Forelimb muscle (tissue), 1 donor: ENCODE results near the gene OR6K3. TPM values are rescaled to one million over a fixed set of nuclear protein-coding genes. Genes with fewer than 3 reads are reported as not detected.
A peak's percentile ranks its signal among the peaks of the same experiment; 100 is the strongest.
"Not testable (repeated sequence)": the region's sequence is repeated elsewhere in the genome, so short reads cannot be mapped to it uniquely, and the experiment has no call there.

Experiments used
- DNase-seq: peaks from one replicate; pipeline ENCODE4 v3.0.0-alpha.2; 2013; ENCODE audit warnings: low read depth
- polyA plus RNA-seq: library from polyadenylated mRNA; unstranded; fragments of 120-200 nt; gene quantifications from one replicate; pipeline ENCODE4 v1.2.1, GENCODE V29; 2013; ENCODE audit not compliant: insufficient read length

OR6K3 gene
- polyA plus RNA-seq = not detected

GRCh38 chr1:158720620-158721019 lies at the start of gene OR6K3:
Gene OR6K3, minus strand, starts transcription at chr1:158720720. Its CDS starts 2,605 bp downstream, at chr1:158718115.
- DNase-seq = no peak

GRCh38 chr1:158754420-158754819 lies 33.9 kb upstream of the OR6K3 start, which contains the start of gene OR6K6:
Gene OR6K6, plus strand, starts transcription at chr1:158754720. Its CDS starts 168 bp downstream, at chr1:158754888.
- no peak for DNase-seq

DNA sequence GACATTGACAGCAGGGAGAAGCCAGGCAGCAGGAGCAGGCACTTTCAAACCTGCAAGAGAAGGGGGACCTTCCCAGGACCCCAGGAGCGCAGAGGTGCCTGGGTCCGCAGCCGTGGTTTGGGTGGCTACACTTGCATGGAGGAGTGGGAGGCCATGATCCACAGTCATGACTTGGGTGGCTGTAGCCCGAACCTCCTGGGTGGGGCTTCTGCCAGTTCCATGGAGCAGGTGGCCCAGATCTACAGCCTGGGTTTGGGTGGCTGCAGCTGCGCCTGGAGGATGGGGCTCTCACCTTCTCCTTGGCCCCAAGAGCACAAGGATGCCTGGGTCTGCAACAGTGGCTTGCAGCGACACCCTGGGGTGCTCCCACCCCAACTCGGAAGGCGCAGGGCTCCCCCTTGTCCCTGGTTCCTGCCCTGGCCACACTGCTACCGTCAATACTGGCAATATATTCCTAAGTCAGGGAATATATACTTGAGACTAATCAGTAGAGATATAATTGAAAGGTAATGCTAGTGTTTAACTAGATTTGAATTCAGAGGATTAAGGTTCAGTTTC lies 31.7 kb upstream of the OR6K3 start:
- no peak for DNase-seq

DNA sequence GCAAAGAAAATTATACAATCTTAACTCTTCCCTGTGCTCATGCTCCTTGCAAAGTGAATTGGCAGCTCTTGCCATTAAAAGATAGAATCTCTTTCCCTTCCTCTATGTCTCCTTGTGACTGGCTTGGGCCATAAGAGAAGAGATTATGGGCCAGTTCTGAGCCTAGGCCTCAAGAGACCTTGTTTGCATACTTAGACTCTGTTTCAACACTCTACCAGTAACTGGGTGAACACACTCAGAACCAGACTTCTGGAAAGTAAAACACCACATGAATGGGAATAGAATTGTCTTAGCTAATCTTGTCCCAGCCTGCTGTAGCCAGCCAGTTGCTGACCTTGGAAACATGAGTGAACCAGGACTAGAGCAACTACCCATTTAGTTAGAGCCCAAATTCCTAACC lies 15.3 kb upstream of the OR6K3 start:
- DNase-seq = no peak

GRCh38 chr1:158732524-158732923 lies 12.0 kb upstream of the OR6K3 start:
- no peak for DNase-seq

DNA sequence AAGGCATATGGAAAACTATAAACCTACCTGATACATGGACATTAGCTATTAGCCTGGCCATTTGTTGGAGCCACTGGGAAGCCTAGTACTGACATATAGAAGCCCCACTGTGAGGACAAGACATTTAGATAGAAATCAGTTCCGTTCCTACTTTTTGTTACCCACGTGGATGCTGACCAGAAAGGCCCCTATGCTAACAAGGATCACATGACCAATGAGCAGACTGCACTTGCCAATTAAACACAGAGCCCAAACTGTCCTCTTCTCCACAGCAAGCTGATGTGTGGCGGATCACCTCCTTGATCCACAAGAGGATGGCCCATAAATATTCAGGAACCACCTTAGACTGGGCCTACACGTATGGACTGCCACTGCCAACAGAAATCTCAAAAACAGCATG lies 11.2 kb upstream of the OR6K3 start:
- DNase-seq = no peak

- no peak for DNase-seq
Measured at GRCh38 chr1:158730453-158730852, 9.9 kb upstream of the OR6K3 start.

DNA sequence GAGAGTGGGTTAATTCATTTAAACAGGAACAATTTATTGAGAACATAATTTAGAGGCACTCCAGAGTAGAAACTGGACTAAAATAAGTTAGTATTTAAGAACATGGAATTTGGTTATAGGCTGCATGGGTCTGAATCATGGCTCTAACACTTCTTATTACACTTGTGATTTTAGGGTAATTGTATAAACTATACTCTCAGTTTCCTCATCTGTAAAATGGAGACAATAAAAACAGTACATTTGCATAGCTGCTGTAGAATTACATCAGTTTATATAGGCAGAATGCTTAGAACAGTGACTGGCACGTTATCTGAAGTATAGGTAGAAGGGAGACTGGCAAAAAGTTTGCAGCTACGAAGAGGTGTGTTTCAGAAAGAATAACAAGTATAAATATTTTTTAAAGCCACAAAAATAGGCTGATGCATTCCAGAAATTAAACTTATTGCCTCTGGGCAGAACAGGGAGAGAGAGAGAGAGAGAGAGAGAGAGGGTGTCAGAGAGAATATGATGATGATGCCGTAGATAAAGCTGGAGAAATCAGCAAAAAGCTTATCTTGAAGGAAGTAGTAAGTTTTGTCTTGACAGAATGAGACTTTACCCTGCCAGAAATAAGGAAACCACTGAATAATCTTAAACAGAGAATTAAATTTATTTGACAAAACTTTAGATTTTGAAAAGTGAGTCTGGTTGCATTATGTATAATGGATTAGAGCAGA lies 8.1 kb upstream of the OR6K3 start:
- DNase-seq = no peak

DNA sequence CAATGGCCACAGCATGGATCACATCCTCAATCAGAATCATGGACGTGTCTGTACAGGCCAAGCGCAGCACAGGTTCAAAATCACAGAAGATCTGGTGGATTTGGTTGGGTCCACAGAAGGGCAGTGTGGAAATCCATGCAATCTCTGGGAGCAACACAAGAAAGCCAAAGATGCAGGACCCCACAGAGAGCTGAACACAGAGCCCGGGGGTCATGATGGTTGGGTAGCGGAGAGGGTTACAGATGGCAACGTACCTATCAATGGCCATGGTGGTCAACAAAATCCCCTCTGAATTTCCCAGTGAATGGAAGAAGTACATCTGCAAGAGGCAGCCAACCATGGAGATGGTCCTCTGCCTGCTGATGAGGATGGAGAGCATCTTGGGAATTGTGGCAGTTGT lies 3.9 kb upstream of the OR6K3 start:
- DNase-seq = no peak

GRCh38 chr1:158719664-158720063 lies 856 bp downstream of the OR6K3 start:
- DNase-seq = no peak

DNA sequence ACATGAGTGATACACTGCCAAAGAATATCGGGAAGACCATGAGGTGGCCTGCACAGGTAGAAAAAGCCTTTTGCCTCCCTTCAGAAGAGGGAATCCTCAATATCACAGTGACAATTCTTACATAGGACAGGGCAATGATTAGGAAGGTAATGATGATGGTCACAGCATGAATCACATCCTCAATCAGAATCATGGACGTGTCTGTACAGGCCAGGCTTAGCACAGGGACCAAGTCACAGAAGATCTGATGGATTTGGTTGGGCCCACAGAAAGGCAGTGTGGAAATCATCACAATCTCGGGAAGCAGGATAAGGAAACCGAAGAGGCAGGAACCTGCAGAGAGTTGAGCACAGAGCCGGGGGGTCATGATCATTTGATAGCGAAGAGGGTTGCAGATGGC lies 3.2 kb downstream of the OR6K3 start:
- no peak for DNase-seq

DNA sequence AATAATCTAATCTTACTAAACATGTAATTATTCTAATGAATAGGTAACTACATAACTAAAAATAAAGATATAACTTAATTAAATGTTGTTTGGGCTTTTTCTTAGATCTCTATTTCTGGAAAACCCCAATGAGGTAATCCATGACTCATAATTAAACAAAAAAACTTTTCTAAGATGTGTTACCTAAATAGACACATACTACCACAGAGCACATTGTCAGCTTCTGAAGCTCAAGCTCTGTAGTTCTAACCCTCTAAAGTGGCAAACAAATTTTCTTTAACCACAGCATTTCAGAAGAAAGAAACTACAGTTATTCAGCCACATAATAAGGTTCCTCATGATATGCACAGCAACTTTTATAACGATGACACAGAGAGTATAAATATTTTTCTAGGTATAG lies 4.2 kb downstream of the OR6K3 start:
- no peak for DNase-seq

DNA sequence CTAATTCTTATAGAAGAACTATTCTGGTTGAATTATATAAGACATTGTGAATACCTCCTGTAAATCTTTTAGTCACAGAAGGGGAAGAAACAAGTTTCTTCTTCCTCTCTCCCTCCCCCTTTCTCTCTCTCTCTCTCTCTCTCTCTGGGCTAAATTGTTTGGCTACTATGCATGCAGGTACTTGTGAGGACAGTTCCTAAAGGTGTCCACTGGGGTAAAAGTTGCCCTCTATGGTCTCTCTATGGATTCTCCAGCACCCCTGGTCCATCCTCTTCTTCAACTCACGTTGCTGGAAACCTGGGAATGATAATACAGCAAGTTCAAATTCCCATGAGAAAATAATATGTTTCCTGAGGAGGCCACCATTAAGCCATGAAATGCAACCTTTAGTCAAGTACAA lies 5.8 kb downstream of the OR6K3 start:
- DNase-seq = no peak

DNA sequence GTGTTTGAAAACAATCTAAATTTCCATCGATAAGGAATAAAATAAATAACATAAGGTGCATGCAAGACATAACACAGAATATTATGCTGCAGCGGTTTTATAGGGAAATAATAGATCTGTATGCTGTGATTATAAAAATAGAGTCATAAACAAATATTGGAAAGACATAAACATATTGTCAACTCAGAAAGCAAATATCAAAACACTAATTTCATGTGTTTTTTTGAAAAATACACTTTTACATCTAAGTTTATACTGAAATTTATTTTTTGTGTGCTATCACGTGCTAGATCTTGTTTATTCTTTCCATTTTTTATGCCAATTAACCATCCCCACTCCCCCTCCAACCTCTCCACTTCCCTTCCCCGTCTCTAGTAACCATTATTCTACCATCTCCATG lies 9.4 kb downstream of the OR6K3 start:
- DNase-seq = no peak

DNA sequence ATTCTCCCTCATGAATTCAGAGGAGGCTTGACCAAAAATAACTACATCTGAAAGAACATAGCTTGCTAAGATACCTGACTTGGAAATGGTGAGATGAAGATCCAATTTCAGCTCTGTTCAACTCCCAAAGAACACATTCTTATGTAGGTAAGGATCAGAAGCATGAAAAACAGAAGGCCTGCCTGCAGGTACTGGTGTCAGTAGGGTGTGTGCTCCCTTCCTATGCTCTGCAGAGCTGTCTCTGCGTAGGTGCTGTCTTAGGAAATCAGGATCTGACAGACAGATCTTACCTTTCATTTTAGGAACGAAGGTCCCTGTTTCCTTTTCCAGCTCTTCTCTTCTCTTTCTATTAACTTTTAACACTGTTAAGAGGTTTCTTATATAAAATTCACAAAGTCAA lies 14.4 kb downstream of the OR6K3 start:
- DNase-seq = no peak

- DNase-seq = no peak
Measured at GRCh38 chr1:158700552-158700951, 20.0 kb downstream of the OR6K3 start, which contains the start of gene OR6K2. Gene OR6K2, minus strand, starts transcription at chr1:158700652. Its CDS starts 0 bp downstream, at chr1:158700652.

DNA sequence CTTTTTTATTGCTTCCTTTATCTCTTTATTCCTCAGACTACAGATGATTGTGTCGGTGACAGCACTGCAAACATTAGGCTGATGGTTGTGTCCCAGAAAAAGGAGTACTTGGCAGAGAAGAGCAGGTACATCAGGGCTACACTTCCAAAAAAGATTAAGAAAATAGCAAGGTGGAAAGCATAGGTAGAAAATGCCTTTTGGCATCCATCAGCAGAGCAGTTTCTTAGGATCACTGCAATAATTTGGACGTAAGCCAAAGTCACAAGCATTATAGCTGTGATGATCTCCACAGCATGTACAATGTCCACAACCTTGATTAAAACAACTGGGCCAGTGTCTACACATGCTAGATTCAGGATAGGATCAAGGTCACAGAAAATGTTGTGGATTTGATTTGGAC lies 25.9 kb downstream of the OR6K3 start:
- DNase-seq = no peak

- DNase-seq = no peak
Measured at GRCh38 chr1:158692356-158692755, 28.2 kb downstream of the OR6K3 start.

DNA sequence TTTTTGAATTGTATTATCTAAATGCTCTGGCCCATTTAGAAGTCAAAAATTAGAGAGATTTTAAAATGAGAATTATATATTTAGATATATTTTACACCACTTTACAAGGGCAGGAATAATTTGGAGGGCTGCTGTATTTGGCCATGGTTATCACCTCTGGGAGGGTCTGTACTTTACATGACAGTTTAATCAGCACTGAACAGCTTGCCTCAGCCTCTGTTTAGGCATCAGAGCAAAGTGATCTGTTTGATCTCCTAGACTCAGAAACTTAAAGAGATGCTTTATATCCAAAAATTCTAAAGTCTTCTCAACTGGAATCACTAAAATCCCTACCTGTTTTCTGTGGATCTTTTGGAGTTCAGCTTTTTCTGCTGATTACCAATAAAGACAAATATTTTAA lies 28.6 kb downstream of the OR6K3 start:
- DNase-seq = no peak

DNA sequence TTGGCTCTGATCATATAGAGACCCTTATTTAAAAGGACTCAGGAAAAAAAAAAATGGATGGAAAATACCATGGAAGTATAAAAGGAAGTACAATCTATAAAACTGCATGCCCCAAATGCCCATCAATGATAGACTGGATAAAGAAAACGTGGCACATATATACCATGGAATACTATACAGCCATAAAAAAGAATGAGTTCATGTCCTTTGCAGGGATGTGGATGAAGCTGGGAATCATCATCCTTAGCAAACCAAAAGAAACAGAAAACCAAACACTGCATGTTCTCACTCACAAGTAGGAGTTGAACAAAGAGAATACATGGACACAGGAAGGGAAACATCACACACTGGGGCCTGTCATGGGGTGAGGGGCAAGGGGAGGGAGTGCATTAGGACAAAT lies 29.4 kb downstream of the OR6K3 start:
- DNase-seq = not testable (repeated sequence)

DNA sequence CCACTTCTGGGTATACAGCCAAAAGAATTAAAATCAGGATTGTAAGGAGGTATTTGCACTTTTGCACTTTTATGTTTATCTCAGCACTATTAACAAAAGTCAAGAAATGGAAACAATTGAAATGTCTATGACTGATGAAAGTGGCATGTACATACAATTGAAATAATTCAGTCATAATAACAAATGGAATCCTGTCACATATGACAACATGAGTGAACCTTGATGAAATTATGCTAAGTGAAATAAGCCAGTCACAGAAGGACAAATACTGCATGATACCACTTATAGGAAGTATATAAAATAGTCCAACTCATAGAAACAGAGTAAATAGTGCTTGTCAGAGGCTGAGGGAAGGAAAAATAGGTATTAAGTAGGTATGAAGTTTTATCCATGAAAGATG lies 30.6 kb downstream of the OR6K3 start:
- no peak for DNase-seq

DNA sequence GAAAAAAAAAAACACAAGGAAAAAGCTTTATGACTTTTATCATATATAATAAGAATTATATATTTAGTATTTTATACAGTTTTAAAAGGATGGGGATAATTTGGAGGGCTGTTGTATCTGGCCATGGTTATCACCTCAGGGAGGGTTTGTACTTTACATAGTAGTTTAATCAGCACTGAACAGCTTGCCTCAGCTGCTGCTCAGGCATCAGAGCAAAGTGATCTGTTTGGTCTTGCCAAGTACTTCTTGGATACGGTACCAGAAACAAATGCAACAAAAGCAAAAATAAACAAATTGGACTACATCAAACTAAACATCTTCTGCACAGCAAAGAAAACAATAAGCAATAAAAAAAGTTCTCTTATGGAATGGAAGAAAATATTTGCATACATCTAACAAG lies 31.4 kb downstream of the OR6K3 start:
- DNase-seq = peak; percentile 1

DNA sequence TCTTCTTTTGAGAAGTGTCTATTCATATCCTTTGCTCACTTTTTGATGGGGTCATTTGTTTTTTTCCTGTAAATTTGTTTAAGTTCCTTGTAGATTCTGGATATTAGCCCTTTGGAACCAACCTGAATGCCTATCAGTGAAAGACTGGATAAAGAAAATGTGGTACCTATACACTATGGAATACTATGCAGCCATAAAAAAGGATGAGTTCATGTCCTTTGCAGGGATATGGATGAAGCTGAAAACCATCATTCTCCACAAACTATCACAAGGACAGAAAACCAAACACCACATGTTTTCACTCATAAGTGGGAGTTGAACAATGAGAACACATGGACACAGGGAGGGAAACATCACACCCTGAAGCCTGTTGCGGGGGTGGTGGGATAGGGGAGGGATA lies 32.2 kb downstream of the OR6K3 start:
- not testable (repeated sequence) for DNase-seq

DNA sequence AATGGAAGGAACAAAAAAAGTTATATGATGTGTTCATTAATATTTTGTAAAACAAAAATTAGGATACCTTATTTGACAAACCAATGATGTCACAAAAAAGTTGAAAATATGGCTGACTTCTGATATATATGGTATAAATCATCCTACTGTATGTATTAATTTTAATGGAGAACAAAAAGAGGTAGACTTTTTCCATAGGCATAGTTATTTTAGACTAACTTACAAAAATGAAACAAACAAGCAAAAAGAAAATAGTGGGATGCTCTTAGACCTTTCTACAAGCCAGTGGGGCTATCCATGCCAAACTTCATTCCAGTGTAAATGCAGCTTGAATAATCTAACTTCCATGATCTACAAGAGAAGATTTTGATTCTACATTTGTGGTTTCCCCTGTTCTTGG lies 33.5 kb downstream of the OR6K3 start:
- DNase-seq = no peak
